Stimulated activated CD4-positive, alpha-beta T cell treated with anti-CD3 and anti-CD28 coated beads, Interleukin-1b, Interleukin-23, amount 100 ng/mL, for 1 hour (primary cell): ENCODE results near the gene P4HA2.

ENCODE experiments used
- DNase-seq, 2 donors: peaks; one replicate each; pipeline ENCODE4 v3.0.0-alpha.2; 2020; ENCODE audit warnings: low read depth in 2 of 2

The P4HA2 gene

DNA sequence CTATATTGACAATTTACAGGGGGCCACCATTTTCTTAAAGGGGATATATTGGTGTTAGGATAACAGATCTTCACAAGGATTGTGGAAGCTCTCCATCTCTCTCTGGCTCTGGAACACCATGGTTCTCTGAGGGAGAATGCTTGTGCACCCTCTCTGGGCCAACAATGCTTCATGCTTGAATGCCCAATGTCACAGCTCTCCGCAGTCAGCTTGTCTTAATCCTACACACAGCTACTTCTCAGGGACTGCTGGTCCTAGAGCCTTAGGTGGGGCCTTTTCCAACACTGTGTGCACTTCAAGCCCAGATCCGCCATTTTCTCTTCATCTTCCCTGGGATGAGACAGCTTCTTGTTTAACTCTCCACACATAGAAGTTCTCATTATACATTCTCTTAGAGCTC, 22.9 kb upstream of the P4HA2 start:
- DNase-seq = no peak

DNA sequence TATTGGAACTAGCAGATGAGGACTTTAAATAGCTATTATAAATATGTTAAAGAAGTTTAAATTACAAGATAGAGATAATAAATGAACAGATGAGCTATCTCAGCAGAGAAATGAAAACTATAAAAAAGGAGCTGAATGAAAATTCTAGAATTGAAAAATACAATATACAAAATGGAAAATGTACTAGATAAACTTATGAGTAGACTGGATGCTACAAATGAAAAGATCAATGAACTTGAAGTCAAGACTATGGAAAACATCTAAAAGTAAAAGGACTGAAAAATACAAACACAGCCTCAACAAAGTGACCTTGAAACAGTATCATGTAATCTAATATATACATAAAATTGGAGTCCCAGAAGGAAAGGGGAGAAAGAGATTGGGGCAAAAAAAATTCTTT, 19.2 kb upstream of the P4HA2 start:
- DNase-seq = no peak

DNA sequence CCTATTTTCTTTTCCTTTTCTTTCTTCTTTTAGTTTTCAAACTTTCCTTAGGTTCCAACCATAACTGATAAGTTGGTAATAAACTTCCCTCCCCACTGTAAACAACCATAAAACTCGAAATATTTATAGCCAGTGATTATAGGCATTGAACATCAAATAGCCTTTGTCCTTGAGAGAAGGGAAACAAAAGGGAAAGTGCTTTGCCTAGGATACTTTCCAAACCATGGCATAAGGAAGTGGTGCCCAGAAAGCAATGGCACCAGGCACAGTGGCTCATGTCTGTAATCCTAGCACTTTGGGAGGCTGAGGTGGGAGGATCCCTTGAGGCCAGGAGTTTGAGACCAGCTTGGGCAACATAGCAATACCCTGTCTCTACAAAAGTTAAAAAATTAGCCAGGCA, 17.9 kb upstream of the P4HA2 start:
- no peak for DNase-seq

DNA sequence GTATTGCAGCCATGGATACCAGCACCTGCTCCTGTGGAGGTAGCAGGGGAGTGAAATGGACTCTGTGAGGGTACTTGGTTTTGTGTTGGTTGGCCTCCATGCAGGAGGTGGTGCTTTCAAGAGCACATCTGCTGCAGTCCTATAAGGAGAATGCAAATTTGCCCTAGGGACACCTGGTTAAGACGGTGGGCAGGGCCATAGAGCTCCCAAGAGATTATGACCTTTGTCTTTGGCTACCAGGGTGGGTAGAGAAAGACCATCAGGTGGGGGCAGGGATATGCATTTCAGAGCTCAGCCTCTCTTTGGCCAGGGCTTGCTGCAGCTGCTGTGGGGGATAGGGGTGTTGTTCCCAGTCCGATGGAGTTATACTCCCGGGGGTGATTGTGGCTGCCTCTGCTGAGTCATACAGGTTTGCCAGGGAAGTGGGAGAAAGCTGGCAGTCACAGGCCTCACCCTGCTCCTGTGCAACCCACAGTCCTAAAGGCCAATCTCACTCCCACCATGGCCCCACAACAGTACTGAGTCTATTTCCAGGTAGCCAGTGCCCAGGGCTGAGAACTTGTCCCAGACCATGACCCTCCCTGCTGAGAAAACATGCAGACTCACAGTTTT, 15.8 kb upstream of the P4HA2 start:
- no peak for DNase-seq

DNA sequence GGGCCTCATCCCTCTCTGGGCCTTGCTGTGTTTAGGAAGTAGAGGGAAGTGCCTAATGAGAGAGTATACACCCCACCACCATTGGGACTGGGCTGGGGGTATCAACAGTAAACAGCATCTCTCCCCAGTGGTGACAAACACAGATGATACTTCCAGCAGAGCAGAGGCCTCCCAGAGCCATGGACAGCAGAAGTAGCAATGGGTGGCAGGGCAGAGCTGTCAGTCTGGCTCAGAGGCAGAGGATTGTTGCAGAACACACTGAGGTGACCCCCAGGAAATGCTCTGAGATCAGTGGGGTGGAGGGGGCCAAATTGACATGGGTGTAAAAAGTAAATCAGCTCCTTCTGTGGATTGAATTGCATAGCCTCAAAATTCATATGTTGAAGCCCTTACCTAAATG, 12.1 kb upstream of the P4HA2 start:
- DNase-seq = no peak

DNA sequence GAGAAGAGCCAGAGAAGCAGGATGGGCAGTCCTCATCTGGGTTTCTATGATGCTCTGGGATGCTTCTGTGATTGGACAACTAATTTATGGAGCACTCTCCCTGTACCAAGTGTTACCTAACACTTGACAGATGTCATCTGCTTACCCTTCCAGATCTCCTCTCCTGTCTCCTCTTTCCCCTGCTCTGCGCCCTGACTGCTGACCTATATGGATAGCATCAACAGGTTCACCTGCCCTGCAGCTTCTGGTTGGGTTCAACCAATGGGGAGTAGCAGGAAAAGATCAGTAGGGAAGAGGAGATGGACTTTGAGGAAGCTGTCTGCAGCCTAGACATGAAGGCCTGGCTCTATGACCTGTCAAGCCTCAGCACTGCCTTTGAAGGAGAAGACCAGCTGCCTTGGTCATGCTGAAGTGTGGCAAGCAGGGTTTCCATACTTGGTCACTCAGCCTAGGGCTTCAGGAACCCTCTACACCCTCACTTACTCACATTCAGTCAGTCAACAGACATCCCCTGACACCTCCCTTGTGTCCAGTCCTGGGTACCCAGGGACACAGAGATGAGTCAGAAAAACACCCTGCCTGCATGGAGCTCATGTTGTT, 11.3 kb upstream of the P4HA2 start:
- no peak for DNase-seq

DNA sequence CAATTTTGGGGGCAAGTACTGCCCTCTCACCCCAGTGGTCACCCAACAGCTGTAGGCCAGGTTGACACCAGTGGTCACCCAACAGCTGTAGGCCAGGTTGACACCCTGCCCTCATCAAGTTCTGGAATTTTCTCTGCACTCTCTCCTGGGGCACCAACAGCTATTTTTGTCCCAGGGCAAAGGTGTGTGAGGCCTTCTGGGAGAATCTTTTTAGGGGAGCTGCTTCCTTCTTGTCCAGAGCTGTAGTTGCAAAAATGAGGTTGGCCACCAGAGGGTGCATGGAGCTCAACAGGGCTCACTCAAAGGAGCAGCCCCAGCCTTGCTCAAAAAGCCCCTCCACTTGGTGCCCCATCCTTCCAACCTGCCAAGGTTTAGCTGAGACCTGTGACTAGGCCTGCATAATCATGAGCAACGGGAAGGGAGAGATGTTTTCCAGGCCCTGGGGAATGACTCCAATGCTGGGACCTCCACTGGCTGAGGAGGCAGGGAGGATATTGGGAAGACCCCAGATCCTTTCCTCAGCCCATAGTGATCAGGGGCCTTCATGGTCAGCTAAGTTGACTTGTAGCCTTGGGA, 10.6 kb upstream of the P4HA2 start:
- peak; percentile 24 to 68 for DNase-seq

DNA sequence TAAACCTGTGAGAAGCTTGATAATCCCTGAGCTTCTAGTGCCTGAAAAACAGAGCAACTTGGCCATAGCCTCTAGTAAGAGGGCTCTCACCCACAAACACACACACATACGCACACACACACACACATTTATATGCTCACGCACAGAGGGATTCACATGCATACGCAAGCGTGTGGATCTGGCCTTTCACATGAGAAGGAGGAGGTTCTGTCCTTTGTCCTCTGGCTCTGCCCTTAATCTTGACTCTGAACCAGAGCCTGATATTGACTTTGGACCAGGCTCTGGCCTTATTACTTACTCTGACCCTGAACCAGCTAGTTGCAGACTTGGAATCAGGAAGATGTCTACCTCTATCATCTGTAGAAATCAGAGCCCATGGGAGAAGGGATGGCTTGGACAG, 10.0 kb upstream of the P4HA2 start:
- no peak for DNase-seq

DNA sequence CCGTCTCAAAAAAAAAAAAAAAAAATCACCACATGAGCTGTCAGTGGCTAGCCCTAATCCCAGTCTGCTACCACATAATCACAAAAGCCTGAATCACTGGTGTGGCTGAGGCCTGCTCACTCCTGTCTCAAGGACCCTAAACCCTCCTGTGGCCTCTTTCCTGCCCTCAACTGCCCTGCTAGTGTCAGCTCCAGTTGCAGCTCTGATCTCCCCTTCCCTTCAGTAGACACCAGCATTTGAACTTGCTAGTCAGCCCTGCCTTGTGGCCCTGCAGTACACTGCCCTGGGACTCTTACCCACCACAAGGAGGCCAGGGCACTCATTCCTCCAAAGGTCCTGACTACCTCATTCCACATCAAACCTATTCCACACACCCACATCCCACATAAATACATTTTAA, 9.5 kb upstream of the P4HA2 start:
- DNase-seq = no peak

DNA sequence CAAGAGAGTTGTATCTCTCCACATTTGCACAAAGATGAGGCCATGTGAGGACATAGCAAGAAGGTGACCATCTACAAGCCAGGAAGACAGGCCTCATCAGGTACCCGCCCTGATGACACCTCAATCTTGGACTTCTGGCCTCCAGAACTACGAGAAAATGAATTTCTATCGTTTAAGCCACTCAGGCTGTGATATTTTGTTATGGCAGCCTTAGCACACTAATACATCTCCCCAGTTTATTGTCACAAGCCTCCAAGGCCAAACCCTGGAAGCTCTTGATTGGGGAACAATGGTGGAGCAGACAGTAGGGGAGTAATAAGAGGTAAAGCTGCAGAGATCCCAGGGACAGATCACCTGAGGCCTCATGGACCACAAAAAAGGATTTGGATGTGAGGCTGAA, 7.7 kb upstream of the P4HA2 start:
- DNase-seq = no peak

DNA sequence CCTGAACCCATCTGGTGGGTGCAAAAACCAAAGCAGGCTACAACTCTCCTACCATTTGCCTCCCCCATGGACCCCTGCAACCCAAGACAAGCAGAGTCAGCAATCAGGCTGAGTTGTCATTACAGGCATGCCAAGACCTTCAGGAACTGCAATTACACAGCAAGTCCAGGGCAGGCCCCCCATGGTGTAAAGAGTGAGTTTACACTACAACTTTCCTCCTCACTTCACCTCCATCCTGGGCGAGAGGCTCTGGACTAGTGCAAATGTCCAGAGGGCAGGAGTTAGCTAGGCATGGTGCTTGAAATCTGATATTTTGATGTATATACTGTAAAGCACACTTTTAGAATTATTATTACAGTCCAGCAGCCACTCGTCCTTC, 7.0 kb upstream of the P4HA2 start:
- no peak for DNase-seq

DNA sequence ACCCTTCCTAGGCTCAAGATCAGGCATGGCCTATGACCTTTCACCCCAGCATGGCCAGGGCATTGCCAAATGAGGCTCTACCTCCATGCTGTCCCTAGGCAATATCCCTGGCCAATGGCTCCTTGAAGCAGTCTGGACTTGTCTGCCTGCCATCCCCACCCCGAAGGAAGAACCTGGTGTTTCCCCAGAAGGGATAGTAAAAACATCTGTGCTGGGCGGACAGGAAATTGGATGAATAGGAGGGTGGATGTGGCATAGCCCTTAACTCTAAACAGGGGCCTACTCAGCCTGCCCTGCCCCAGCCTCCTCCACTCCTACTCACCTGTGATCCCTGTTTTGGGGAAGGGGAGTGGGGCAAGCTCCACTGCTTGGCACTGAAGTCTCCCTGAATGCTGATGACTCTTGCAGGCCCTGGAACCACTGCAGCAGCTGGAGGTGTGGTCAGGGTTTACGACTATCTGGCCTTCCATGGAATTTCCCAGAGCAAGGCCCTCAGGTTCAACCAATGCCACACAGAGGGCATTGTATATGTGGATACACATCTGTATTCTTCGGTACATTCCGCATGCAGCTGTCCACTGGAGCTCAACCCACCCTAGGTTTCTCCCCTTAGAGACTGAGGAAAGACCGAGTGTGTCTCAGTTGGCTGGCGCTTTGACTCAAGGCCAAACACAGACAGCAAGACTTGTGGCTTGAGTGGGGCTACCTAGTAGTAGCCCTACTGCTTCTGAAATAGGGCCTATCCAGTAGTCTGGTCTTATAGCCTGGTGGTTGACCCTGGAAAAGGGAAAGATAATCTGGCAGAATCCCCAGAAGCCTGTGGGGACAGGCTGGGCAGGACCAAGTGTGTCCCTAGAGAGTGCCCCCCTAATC, 6.4 kb upstream of the P4HA2 start:
- DNase-seq = no peak

DNA sequence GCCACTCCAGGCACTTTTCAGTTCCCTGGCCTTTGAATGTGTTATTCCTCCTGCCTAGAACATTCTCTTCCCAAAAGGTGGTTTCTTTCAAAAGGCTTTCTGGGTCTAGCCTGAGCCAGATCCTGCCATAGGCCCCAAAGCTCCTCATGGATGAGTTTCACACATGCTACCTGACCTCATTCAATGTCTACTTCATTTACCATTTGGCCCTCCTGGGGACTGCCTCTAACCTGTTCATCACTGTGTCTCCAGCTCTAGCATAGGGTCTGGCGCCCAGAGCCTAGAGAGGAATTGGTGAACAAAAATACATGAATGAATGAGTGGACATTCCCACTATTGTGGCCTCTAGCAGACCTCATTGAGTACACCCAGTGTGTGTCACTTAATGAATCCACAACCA, 5.4 kb upstream of the P4HA2 start:
- DNase-seq = no peak

DNA sequence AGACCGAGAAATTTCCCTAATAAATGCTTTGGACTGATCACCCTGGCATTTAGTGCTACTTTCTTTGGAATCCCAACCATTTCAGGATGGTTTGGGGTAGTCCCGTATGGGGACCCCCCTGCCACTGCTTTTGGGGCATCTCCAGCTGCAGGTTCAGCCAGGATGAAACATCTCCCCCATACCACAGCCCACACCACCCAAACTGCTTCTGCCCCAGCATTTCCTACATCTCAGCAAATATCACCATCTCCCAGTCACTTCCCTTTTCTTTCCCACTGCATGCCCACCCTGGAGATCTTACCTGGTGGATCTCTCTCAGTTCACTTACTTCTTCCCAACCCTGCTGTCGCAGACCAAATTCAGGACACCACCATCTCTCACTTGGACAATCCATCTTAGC, 4.8 kb upstream of the P4HA2 start:
- DNase-seq = no peak

DNA sequence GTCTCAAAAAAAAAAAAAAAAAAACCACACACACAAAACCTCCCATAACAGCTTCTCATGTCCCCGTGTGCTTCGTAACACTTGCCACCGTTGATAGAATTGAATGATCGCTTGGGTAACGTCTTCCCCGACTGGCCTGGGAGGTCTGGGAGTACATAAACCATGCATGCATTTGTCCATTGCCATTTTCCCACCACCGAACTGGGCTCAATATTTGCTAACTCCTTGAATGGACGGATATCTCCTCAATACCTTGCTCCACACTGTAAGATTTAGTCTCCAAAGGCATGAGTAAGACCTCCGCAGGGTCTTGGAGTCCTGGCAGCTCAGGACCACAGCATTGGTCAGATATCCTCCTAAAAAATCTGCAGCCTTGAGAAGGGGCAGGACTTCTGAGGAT, 3.2 kb upstream of the P4HA2 start:
- DNase-seq = no peak

DNA sequence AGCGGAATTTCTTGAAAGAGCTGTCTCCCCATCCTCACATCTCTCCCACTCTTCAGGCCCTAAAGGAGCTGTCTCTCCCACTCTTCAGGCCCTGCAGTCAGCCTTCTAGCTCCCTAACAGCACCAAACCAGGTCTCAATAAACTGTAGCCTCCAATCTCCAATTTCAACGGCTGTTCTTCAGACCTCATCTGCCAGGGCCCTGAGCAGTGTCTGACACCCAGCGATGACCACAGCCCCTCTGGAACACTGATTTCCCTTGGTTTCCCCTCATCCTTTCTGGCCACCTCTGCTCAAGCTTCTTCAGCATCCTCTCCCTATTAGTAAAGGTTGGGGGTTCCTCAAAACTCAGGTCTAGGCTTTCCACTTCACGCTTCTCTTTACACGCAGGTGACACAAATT, 1.6 kb upstream of the P4HA2 start:
- DNase-seq = no peak

DNA sequence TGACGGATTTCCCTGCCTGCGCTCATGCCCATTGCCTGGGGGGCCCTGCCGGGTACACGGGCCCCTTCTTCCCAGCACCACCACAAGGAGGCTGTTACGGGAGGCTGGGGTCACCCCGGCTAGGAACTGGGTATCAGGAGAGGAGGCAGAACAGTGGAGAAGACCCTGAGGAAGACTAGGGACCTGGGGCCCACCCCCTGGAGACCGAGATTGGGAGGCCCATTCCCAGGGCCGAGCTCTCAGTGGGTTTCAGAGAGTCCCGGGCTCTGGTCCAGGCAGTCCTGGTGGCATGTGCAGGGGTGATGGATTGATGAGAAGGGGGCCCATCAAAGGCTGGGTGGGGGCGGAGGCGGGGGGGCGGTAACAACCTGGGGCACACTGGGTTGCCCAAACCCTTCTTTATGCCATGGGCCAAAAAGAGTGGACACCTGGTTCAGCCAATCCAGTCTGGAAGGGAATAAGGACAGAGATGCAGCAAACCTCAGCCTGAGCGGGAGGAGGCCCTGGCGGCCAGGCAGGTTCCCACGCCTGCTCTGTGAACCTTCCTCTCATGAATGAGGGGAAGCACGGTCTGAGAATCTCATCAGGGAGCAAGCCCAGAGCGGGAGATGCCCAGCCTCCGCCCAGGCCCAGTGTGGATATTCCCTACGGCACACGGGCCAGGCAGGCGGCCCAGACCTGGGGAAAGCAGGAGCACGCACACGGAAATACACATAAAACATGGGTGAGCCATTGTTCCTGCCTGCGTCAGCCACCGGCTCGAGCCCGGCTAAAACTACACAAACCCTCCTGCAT, 785 bp upstream of the P4HA2 start:
- DNase-seq = no peak

DNA sequence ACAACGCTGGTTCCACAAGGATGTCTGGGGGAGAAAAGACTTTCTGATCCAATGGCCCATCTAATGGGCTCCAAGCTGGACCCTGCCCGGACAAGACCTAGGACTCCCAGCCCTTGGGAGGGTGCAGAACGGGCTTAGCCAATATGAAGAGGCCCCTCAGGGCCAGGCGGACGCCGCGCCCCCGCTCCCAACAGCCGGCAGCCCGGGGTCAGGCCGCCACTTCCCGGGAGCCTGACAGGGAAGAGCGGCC, 493 bp downstream of the P4HA2 start:
- DNase-seq = no peak

DNA sequence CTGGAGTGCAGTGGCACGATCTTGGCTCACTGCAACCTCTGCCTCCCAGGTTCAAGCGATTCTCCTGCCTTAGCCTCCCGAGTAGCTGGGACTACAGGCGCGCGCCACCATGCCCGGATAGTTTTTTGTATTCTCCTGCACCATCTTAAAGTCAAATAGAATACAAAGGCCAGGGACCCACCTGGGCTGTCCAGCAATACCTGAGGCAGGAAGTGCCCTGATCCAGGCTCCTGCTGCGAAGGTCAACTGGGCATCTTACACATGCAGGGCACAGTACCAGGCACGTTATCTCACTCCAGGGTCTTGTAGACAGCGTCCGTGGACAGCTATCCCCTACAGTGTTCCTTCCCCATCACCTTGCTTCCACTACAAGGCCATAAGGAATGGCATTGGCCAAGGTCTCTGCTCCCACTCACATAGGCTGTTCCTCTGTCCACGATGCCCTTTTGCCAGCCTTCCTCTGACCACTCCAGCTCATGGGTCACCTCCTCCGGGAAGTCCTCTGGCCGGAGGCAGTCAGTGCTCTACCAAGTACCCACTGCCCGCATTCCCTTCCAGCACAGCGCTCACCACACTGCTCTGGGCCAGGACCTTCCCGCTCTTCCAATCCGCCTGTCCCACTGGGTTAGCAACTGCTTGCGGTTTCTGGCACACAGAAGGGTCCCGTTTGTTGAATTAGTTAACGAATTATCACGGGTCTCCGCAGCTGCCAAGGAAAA, 978 bp downstream of the P4HA2 start:
- DNase-seq = no peak

DNA sequence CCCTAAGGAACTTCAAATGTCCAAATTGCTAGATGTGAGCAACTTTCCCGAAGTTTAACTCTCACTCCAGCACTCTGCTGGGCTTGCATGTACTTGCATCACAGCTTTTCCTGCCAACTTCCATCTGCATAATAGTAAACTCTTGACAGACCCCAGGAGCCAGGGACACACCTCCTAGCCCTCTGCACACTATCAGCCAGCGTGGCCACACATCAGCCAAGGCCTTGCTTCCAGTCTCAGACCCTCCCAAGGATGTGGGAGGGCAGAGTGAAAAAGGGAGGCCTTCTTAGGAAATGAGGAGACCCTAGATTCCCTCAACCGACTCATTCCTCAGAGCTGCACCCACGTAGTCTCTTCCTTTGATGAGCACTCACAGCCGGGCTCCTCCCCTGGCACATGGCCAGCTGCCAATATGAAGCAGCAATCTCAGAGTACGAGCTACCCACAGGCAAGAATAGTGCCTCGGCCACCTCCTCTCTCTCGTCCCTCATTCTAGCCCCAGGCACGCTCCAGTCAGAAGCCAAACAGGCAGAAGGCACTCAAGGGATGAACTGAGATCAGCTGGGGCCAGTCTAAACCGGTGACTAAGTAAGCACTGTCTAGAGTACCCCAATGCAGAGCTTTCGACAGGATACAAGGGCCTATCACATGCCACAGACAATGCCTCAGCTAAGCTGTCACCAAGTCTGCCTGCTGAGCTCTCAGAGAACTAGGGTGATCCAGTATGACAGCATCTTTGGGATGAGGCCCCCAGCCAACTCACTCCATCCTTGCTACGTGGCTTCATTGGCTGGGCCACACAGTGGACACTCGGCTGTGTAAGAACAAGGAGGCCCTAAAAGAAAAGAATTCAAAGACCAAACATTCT, 2.3 kb downstream of the P4HA2 start:
- no peak for DNase-seq

DNA sequence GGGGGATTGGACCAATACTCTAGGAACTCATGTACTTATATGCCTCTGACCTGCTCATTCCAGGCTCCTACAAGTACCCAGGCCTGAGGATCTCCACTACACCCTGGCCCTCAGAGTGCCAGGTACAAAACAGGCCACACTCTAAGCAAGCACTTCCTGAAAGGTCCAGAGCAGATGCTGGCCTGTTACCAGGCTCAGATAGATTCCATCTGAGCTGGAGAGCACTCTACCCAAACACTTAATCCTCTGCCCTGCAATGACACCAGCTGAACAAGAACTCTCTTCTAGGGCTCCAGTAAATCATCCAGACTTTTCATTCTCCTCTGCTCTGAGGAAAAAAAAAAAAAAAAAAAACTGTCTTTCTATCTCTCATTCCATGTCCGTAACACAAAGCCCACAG, 2.9 kb downstream of the P4HA2 start:
- DNase-seq = no peak
